ENCODE data around the gene CEACAM5.
"Not testable (repeated sequence)": the region's sequence is repeated elsewhere in the genome, so short reads cannot be mapped to it uniquely, and the experiment has no call there.

CEACAM5 gene

DNA sequence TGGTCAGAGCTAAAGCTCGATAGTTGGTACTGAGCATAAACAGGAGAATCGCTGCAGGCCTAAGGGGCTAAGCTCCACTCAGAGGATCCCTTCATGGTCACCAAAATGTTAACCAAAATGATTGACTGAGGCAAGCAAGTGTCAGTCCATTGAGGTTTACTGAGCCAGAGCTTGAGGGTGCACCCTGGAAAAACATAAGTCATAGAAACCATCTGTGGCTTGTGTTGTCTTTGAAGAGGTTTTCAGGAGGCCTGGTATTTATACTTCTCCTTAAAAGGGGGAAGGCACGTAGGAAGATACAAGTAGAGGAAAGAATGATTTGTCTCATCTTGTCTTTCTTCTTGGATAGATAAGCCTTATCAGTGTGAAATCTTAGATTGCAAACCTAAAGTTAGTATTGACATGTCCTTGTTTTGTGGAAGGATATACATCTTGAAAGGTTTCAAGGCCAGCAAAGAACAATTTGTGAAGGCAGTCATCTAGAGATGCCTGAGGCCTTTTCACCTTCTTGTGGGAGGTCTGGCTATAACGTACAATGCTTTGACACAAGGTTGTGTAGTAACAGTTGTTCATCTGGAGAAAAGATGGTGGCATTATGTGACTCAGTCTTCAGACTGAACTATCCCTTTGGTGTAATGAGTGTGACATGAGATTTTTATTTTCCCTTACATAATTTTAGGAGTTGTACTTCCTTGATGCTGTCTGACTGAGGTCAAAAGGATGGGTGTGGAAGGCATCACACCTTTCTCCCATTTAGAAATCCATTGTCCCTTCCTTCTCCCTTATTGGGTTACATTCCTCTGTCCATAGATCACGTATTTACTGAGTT is 32.2 kb downstream of the CEACAM5 start:
- no peak for DNase-seq

- DNase-seq = no peak
These were observed 32.8 kb downstream of the CEACAM5 start for GRCh38 chr19:41741244-41741554.

- DNase-seq = no peak
These were observed 36.4 kb downstream of the CEACAM5 start for GRCh38 chr19:41744850-41745249.

DNA sequence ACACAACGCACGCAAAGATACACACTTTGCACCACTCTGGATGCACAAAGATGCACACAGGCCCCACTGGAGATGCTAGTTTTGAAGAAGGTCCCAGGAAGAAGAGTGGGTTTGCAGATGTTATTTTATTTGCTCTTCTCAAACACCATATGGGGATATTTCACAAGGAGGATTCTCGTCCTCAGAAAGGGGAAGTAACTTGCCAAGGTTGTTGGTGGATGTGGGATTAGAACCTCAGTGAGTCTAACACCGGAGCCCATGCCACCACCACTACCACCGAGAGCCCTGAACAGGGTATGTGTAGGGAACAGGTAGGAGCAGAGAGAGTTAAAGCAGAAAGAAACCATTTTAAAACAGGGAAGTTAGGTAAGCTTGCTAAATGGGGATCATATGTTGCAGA is 37.3 kb downstream of the CEACAM5 start:
- no peak for DNase-seq

- DNase-seq = peak; percentile 8
These were observed 38.3 kb downstream of the CEACAM5 start for GRCh38 chr19:41746593-41747227.

GRCh38 chr19:41748012-41748411 is 39.6 kb downstream of the CEACAM5 start:
- DNase-seq = no peak

DNA sequence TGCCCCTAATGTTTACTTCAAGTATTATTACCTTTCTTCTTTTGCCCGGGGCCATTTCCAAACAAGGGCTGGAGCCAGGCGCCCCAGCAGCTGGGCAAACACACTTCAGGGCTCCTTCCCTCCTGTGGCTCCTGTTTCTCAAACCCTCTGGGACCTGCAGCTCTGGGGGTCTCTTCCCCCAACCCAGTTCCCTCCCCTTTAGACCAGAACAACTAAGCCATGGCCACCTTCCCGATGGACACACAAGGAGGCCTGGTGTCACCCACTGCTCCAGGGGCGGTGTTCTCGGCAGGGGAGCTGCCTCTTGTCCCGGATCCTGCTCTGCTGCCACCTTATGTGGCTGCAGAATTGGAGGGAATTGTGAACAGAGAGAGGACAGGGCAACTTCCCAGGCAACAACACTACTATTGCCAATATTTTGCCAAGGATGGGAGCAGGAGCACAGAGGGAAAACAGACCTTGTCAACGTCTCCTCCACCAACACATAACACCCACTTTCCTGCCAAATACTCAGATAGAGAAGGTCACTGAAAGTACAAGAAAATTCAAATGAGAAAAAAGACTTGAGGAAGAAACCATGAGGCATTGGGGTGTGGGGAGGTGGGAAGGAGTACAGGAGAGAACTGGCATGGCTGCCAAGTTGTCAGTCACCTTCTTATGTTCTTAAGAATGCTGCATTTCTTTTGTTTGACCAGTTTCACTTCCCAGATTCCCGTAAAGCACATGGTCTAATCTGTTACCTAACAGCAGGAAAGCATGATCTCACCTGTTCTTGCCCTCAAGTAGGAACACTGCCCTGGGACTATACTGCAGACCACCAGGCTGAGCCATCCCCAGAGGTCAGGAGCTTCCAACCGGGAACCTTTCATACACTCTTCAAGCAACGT is 42.1 kb downstream of the CEACAM5 start:
- not testable (repeated sequence) for DNase-seq

GRCh38 chr19:41753159-41753558 is 44.7 kb downstream of the CEACAM5 start:
- DNase-seq = peak; percentile 77

- peak; percentile 61 for DNase-seq
These were observed 45.6 kb downstream of the CEACAM5 start for GRCh38 chr19:41753936-41754529.

GRCh38 chr19:41755328-41755913 is 47.0 kb downstream of the CEACAM5 start, which contains the start of gene CEACAM6:
Gene CEACAM6, plus strand, starts transcription at chr19:41755530. Its CDS starts 109 bp downstream, at chr19:41755639.
- no peak for DNase-seq

- no peak for DNase-seq
These were observed 50.4 kb downstream of the CEACAM5 start for GRCh38 chr19:41758846-41759245.

- DNase-seq = no peak
These were observed 58.7 kb downstream of the CEACAM5 start for GRCh38 chr19:41767115-41767514.

GRCh38 chr19:41768105-41768504 is 59.7 kb downstream of the CEACAM5 start:
- not testable (repeated sequence) for DNase-seq

DNA sequence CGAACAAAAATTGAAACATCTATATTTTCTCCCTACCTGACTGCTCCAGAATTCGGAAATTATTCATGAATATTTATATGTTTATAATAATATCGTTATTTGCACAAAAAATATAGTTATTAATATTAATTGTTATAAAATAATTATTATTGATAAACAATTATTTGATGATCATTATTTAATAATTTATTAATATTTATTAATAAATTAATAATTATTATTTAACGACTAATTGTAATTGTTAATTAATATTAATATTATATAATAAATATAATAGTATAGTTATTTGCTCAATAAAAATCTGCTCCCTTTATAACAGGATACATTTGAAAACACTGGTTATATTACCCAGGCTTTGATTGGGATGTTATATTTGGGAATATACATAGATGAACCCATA is 61.2 kb downstream of the CEACAM5 start:
- DNase-seq = no peak

GRCh38 chr19:41771410-41771809 is 63.0 kb downstream of the CEACAM5 start:
- DNase-seq = no peak

DNA sequence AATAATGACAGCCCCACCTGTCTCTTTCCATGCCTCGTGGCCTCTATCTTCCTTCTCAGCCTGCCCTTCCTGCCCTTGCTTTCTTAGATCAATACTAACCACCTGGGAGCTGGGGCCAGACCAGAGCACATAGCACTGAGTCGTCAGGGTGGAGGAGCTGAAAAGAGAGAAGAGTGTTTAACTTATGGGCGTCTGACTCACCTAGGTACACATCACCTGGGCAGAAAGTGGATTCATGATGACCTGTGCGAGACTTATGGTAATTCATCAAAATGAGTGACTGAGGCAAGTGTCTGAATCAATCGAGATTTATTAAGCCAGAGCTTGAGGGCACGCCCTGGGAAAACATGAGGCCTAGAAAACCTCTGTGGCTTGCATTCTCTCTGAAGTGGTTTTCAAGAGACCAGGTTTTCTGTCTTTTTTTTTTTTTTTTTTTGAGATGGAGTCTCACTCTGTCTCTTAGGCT is 66.1 kb downstream of the CEACAM5 start:
- peak; percentile 32 for DNase-seq

GRCh38 chr19:41776700-41777099 is 68.3 kb downstream of the CEACAM5 start:
- no peak for DNase-seq
